GM19099 (cell line): ENCODE results near the gene RHBDD1.
A peak's percentile ranks its signal among the peaks of the same experiment; 100 is the strongest.

Experiments used
- POLR2A ChIP-seq: IDR thresholded peaks from 3 replicates; pipeline ENCODE4 v1.6.1; 2011; ENCODE audit warnings: low read depth; ENCODE audit not compliant: insufficient read length; ENCODE audit errors: extremely low read depth

Gene RHBDD1

DNA sequence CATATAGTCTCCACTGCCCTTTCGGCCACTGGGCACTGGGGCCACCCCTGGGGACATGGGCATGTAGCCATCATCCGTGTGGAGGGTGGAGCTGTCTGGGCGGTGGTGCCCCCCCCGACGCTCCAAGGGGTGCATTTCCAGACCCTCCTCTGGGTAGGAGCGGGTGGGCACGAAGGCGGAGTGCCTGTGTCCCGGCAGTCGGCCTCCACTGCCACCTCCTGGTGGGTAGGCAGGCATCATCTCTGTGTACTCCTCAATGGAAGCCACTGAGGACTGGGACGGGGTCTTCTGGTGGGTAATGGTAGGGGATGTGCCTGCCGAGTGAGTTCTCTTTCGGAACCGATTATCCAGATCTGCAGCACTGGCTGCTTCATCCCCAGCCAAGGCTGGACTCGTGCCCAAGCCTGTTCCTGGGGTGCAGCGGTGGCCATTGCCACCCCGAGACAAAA, 39.0 kb upstream of the RHBDD1 start:
- no peak for TF ChIP-seq POLR2A

GRCh38 chr2:226797289-226797988, 38.4 kb upstream of the RHBDD1 start:
- no peak for TF ChIP-seq POLR2A

GRCh38 chr2:226797989-226798421, 37.8 kb upstream of the RHBDD1 start:
- TF ChIP-seq POLR2A = no peak

GRCh38 chr2:226798422-226799210, 37.2 kb upstream of the RHBDD1 start:
- TF ChIP-seq POLR2A = no peak

- TF ChIP-seq POLR2A = no peak
Measured at GRCh38 chr2:226799211-226799975, 36.5 kb upstream of the RHBDD1 start, which contains the start of gene IRS1. TSS of gene IRS1 (minus strand) at chr2:226799820. CDS start at chr2:226798738, 1,082 bp downstream.

GRCh38 chr2:226799976-226800940, 35.6 kb upstream of the RHBDD1 start:
- no peak for TF ChIP-seq POLR2A

GRCh38 chr2:226800941-226801784, 34.7 kb upstream of the RHBDD1 start:
- peak; percentile 56 for TF ChIP-seq POLR2A

DNA sequence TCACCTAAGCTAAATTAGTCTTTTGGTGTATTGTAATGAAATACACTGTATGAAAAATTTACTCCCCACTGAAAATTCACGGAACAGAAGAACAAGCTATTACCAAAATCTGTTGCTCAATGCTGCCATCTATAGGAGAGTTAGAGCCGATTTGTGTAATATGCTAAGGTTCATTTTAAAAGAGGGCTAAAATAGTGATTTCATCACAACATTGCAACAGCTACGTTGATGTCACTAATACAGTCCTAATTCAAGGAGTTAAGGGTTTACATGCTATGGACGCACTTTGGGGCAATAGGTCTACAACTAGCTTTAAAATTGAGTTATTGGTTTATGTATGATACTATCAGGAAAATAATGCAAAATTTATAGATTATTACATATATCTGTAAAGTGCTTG, 33.3 kb upstream of the RHBDD1 start:
- no peak for TF ChIP-seq POLR2A

- TF ChIP-seq POLR2A = no peak
Measured at GRCh38 chr2:226803410-226803809, 32.4 kb upstream of the RHBDD1 start.

- TF ChIP-seq POLR2A = no peak
Measured at GRCh38 chr2:226813148-226813701, 22.6 kb upstream of the RHBDD1 start.

DNA sequence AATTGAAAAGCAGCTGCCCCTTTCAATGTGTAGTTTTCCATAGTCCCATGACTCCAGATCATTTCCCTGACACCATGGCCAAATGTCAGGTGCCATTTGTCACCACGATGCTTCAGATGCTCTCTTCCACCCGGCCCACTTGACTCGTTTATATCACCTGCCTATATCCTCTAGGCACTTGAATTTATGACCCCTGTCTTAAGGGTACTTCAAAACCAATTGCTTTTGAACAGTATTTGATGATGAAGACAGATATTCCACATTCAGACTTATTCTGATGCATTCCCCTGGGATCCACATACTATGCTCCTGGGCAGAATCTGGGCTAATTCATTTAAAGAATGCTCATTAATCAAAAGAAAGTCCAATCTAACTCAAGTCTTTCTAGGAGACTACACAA, 16.9 kb upstream of the RHBDD1 start:
- TF ChIP-seq POLR2A = no peak

DNA sequence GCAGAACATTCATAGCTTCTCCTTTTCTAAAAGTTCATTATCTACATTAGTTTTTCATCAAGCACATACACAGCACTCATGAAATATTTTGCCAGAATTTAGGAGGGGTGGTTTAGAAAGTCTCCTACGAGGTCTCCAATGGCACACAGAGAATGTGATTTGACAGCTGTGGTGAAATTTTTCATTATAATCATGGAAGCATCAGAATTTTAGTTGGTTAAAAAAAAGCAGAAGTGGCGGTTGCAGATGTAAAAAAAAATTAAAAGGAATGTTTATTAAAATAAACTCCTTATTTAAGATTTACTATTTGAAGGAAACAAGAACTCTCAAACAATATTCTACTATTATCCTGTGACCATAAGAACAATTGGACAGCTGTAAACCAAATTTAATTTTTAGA, 10.8 kb upstream of the RHBDD1 start:
- no peak for TF ChIP-seq POLR2A

DNA sequence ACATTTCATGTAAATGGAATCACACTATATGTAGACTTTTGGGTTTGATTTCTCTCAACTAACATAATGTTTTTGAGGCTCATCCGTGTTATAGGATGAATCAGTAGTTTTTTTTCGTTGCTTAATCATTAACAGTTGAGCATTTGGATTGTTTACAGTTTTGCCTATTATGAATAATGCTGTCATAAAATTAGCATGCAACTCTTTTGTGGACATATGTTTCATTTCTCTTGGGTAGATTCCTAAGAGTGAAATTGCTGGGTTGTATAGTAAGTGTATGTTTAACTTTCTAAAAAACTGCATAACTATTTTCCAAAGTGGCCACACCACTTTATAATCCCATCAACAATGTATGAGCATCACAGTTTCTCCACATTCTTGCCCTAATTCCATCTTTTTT, 7.7 kb upstream of the RHBDD1 start:
- TF ChIP-seq POLR2A = no peak
